GM13977 (cell line): ENCODE results near the gene UROC1.
A peak's percentile ranks its signal among the peaks of the same experiment; 100 is the strongest.

Experiments used
- DNase-seq: peaks from one replicate; pipeline ENCODE4 v3.0.0; 2012; ENCODE audit warnings: low spot score
- CTCF ChIP-seq: IDR thresholded peaks from 2 replicates; pipeline ENCODE4 v1.5.1; 2012; ENCODE audit warnings: mild to moderate bottlenecking, control low read depth; ENCODE audit not compliant: insufficient read depth; ENCODE audit errors: extremely low read depth, missing control alignments
- in situ Hi-C: fragments of 300-500 bp; cut with MboI; formaldehyde crosslinking; loops from one replicate; pipeline ENCODE4 v1.12.0; 2022; ENCODE audit warnings: low sequenced_read_pairs, low pct_unique_long_range_greater_than_20kb, mixed read lengths, inconsistent platforms; ENCODE audit not compliant: unreplicated experiment

UROC1 gene

DNA sequence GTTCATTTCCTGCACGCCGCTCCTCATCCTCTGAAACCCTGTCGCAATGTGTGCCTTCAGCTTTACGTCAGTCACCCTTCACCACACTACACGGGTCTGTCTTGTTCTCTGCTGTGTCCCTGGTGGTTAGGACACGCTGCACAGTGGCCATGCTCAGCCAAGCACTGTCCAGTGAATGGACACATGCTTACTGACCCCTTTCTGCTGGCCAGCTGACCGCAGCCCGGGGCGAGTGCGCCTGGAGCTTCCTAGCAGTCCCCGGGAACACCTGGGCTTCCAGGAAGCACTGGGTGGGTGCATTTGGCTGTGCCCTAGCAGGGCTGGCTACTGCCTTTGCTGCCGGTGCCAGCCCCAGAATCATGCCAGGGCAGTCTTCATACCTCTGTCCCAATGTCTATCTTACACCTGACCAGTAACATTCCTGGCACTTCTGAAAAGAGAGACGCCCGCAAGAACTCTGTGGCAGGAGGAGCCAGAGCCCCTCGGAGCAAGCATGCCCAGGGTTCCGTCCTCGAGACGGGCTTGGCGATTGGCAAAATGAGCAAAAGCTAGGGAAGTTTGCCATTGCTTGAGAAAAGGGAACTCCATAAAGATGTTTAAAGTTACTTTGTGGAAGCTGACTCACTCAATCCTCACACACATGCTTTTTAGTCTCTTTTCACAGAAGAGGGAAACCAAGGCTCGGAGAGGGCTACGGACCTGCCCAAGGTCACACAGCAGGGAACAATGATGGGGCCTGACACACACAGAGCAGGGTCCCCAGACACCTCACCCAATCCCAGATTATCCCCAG is 26.2 kb downstream of the UROC1 start:
- TF ChIP-seq CTCF = no peak
- in situ Hi-C loops = no loop called here
- no peak for DNase-seq

- peak; percentile 8 for TF ChIP-seq CTCF
- in situ Hi-C loops = no loop called here
- no peak for DNase-seq
Observed at GRCh38 chr3:126490619-126491018, 27.0 kb downstream of the UROC1 start.

DNA sequence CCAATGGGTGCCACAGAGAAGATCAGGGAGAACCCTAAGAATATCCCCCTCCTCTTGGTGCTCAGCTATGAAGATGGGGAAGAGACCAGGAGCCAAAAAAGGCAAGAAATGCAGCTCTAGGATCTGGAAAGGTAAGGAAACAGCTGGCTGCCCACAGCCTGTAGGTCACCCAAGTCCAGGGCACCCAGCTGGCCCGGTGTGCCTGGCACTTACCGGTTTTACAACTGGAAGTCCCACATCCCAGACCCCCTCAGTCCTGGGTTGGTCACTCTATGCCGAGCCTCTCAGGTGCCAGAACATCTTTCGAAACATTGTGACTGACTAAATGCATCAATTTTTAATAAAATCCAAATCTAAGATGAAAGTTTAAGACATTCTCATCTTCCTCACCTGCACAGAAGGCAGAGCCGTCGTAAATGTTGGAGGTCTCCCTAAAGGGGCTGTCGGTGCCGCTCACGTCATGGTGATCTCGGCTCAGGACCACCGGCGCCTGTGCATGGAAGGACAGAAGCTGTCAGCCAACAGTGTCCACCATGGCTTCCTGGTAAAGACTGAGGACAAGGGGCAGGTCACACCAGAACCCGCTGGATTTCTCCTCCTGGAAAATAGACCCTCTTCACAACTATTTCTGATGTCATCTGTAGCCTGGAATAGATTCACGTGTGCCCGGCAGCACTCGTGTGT is 28.5 kb downstream of the UROC1 start:
- no peak for DNase-seq
- in situ Hi-C loops = no loop called here
- no peak for TF ChIP-seq CTCF

- in situ Hi-C loops = no loop called here
- DNase-seq = no peak
- TF ChIP-seq CTCF = no peak
Observed at GRCh38 chr3:126488185-126488584, 29.4 kb downstream of the UROC1 start.

GRCh38 chr3:126487151-126487771 is 30.3 kb downstream of the UROC1 start:
- no peak for DNase-seq
- no peak for TF ChIP-seq CTCF
- in situ Hi-C loops = no loop called here

- in situ Hi-C loops = no loop called here
- TF ChIP-seq CTCF = no peak
- DNase-seq = no peak
Observed at GRCh38 chr3:126486360-126486847, 31.2 kb downstream of the UROC1 start.
